Measurements from ENCODE around the gene ZNF668.
"Not testable (repeated sequence)": the region's sequence is repeated elsewhere in the genome, so short reads cannot be mapped to it uniquely, and the experiment has no call there.

ZNF668 gene

DNA sequence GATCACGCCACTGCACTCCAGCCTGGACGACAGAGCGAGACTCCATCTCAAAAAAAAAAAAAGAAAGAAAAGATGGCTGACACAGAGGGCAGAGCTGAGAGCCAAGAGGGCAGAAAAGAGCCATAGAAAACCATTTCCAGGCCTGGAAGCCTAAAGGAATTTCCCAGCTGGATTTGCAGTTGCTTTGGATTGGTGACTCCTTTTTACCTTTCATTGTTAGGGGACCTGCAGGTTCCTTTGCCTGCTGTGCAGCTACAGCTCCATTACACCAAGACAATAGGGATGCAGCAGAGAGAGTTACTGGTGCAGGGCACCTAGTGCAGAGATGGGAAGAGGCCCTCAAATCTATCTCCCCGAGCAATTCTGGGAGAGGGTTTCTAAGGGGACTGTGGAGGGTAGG lies 18.4 kb downstream of the ZNF668 start:
- DNase-seq (ENCODE audit: low spot score): no peak

GRCh38 chr16:31052114-31052513 lies 21.9 kb downstream of the ZNF668 start:
- peak; percentile 96 for DNase-seq (ENCODE audit: low spot score)

- no peak for DNase-seq (ENCODE audit: low spot score)
Measured at GRCh38 chr16:31050280-31051030, 23.6 kb downstream of the ZNF668 start.

GRCh38 chr16:31043898-31044481 lies 30.1 kb downstream of the ZNF668 start:
- DNase-seq (ENCODE audit: low spot score): no peak

DNA sequence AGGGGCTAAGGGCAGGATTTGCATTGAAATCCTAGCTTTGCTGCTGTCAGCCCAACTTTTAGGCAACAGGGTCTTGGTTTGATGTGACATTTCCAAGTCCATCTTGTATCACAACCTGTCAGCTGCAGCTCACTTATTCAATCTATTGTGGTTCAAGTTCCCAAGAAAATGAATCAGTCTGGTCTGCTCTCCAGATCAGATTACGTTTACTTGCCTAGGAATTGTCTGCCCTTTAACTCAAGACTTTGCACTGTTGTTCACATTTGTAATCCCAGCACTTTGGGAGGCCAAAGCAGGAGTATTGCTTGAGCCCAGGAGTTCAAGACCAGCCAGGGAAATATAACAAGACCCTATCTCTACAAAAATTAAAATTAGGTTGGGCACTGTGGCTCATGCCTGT lies 30.7 kb downstream of the ZNF668 start:
- no peak for DNase-seq (ENCODE audit: low spot score)

GRCh38 chr16:31042866-31043265 lies 31.2 kb downstream of the ZNF668 start:
- DNase-seq (ENCODE audit: low spot score): no peak

DNA sequence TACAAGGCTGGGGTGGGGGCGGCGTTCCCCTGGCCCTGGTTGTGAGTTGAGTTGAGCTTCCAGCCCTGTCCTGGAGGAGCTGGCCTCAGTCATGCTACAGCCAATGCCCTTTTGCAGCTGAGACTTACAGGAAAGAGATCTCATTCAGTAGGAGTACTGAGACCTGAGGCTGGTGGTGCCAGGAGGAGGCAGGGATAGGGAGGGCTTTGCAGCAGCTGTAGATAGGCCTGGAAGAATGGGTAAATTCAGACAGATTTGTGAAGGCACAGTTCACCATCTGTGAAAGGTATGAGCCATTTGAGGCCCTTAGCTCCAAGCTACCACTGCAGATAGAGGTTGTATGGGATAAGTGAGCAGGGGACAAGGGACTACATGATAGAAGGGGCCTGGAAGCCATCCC lies 35.0 kb downstream of the ZNF668 start:
- no peak for DNase-seq (ENCODE audit: low spot score)

DNA sequence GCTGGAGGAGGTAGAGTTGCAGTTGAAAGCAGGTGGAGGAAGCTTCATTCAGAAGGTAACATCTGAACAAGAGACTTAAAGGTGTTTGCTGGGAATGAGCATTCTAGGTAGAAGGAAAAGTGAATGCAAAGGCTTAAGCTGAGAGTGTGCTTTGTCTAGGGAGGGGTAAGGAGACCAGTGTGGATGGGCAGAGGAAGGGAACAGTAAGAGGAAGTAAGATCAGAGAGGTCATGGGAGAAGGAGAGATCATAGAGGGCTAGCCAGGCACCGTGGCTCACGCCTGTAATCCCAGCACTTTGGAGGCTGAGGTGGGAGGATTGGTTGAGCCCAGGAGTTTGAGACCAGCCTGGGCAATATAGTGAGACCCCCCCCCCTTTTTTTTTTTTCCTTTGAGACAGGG lies 37.3 kb downstream of the ZNF668 start:
- no peak for DNase-seq (ENCODE audit: low spot score)

- DNase-seq (ENCODE audit: low spot score): peak; percentile 78
Measured at GRCh38 chr16:31033709-31034492, 40.1 kb downstream of the ZNF668 start.

GRCh38 chr16:31032736-31033708 lies 41.0 kb downstream of the ZNF668 start, which contains the start of gene STX4:
Gene STX4 (plus strand): TSS chr16:31033558. CDS start chr16:31033806, 248 bp downstream.
- peak; percentile 97 for DNase-seq (ENCODE audit: low spot score)

- DNase-seq (ENCODE audit: low spot score): no peak
Measured at GRCh38 chr16:31031276-31031675, 42.8 kb downstream of the ZNF668 start.

DNA sequence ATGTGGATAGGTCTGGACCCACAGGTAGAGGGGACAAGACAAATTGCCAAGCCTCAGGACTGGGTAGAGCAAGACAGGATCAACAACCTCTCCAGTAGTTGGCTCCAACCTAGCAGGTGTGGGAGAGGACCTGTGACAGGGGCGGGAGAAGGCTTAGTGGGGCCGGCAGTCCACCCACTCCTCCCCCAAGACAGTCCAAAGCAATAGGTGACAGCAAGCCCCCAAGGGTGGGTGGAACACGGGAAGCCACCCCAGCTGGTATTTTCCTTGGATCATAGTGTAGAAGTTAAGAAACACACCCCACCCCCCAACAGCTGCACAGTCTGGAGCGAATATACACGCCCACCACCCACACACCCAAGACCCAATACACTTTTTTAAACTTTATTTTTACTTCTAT lies 44.8 kb downstream of the ZNF668 start:
- no peak for DNase-seq (ENCODE audit: low spot score)

GRCh38 chr16:31025339-31025738 lies 48.7 kb downstream of the ZNF668 start:
- no peak for DNase-seq (ENCODE audit: low spot score)

GRCh38 chr16:31023627-31024226 lies 50.3 kb downstream of the ZNF668 start:
- no peak for DNase-seq (ENCODE audit: low spot score)

DNA sequence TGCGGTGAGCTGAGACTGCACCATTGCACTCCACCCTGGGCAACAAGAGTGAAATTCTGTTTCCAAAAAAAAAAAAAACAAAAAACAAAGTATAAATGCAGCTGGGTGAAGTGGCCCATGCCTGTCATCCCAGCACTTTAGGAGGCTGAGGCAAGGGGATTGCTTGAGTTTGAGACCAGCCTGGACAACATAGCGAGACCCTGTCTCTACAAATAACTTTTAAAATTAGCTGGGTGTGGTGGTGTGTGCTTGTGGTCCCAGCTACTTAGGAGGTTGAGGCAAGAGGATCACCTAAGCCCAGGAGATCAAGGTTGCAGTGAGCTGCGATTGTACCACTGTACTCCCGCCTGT lies 50.8 kb downstream of the ZNF668 start:
- no peak for DNase-seq (ENCODE audit: low spot score)

DNA sequence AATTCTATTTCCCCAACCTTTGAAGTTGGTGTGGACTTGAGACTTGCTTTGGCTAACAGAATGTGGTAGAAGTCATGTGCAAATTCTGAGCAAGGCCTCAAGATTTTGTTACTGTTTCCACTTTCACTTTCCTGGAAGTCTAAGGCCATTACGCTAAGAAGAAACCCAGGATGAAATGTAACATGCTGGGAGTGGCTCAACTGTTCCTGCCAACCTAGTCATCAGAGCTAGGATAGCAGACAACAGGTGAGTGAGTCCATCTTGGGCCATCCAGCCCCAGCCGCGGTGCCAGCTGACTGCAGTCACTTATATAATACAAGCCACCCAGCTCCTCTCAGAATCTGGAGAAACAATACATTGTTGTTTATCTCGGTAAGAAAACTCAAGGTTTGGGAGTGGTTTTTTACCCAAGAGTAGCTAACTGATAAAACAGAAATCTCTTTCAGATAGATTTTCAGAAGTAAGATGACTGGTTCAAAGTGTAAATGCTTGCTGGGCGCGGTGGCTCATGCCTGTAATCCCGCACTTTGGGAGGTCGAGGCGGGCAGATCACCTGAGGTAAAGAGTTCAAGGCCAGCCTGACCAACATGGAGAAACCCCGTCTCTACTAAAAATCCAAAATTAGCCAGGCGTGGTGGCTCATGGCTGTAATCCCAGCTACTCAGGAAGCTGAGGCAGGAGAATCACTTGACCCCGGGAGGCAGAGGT lies 51.3 kb downstream of the ZNF668 start:
- DNase-seq (ENCODE audit: low spot score): no peak

- DNase-seq (ENCODE audit: low spot score): no peak
Measured at GRCh38 chr16:31020536-31020935, 53.5 kb downstream of the ZNF668 start.

- not testable (repeated sequence) for DNase-seq (ENCODE audit: low spot score)
Measured at GRCh38 chr16:31017756-31018155, 56.3 kb downstream of the ZNF668 start.

DNA sequence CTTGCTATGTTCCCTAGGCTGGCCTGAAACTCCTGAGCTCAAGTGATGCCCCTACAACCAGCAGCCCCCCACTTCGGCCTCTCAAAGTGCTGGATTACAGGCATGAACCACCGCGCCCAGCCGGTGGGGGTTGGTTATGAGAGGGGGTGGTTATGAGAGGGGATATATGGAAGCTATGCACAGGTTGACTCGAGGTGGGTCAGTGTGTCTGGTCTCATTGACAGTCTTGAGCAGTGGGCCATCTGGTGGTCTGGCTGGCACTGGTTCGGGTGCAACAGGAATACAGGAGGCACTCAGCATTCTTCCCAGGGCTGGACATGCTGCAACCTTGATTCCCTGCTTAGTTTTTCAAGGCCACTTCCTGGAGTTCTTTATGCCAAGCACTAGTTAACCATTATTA lies 58.0 kb downstream of the ZNF668 start:
- peak; percentile 33 for DNase-seq (ENCODE audit: low spot score)

DNA sequence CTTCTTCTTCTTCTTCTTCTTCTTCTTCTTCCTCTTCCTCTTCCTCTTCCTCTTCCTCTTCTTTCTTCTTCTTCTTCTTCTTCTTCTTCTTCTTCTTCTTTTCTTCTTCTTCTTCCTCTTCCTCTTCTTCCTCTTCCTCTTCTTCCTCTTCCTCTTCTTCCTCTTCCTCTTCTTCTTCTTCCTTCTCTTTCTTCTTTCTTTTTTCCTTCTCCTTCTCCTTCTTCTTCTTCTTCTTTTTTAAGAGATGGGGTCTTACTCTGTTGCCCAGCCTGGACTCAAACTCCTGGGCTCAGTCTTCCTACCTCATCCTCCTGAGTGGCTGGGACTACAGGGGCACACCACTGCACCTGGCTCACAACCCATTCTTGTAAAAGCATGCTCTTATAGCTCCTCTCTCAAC lies 60.7 kb downstream of the ZNF668 start:
- DNase-seq (ENCODE audit: low spot score): not testable (repeated sequence)

GRCh38 chr16:31011815-31012214 lies 62.2 kb downstream of the ZNF668 start:
- DNase-seq (ENCODE audit: low spot score): not testable (repeated sequence)
